AG08395 (cell line): ENCODE results near the gene CAPN5.

Experiments used
- DNase-seq: peaks from one replicate; pipeline ENCODE4 v3.0.0; 2012; ENCODE audit warnings: mixed read lengths, low spot score

CAPN5 gene

DNA sequence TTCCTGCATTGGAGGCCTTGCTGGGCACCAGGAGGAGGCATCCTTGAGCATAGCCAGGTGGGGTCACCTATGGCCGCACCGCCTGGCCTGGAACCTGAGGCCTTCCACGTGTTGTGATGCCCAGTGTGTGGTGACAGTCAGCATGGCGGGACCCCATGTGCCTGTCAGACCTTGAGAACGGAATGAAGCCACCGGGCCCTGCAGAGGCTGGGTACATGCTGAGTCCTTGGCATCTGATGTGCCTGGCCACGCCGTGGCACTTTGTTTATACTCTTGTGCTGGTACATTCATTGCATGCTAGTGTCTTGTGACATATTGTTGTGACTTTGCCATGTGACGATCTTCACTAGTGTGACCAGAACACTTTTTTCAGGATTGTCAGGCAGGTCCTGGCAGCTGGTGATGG, 52.8 kb downstream of the CAPN5 start:
- no peak for DNase-seq

DNA sequence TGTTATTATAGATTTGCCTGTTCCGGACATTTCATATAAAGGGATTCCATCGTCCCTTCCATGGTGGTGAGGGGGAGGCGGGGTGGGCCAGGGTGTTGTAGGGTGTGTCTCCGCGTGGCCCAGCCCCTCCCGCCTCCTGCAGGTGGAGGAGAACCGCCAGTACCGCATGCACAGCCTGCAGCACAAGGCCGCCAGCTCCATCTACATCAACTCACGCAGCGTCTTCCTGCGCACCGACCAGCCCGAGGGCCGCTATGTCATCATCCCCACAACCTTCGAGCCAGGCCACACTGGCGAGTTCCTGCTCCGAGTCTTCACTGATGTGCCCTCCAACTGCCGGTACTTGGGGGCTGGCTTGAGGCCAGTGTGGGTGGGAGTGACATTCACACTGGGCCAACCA, 53.8 kb downstream of the CAPN5 start:
- DNase-seq, result no peak

DNA sequence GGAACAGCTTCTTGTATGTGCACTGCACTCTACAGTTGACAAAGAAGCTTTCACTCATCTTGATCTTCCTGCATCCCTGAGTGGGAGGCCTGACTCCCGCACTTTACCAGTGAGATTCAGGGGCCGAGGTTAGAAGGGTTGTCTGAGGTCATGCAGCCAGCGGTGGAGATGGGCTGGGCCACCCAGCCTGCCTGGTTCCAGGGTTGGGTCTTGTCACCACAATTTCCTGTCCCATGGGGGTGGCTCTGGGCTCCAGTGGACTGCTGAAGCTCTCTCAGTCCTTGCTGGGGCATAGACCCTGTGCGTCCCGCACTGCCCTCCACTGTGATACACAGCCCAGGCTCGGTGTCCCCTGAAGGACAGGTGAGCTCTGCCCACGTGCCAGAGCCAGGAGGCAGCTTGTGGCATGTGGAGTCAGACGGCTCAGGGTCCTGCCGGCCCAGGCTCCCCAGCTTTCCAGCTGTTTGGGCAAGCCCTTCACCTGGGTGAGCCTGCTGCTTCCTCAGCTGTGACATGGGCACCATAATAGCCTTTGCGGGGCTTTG, 54.4 kb downstream of the CAPN5 start:
- DNase-seq, result no peak

DNA sequence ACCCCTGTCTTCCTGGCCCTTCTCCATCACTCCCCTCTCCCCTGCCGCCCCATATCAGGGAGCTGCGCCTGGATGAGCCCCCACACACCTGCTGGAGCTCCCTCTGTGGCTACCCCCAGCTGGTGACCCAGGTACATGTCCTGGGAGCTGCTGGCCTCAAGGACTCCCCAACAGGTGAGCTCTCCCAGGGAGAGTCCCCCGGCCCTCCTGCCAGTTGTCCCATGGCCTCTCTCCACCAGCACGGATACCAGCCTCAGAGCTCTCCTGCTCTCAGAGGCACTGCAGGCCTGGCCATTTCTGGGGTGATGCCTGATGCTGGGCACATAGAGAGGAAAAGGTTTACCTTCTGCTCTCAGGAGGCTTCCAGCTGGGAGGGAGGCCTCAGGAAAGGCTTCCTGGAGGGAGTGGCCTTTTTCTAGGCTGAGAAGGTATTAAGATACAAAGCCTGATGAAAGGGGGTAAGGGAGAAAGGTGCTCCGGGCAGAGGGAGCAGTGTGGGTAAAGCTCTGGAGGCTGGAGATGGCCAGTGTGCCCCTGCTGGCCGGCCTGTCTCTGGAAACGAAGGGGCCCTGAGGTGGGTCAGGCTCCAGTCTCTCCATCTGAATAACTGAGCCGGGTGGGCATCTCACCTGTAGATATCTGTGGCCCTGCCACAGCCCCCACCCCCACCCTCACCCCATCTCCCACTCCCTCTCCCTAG, 55.3 kb downstream of the CAPN5 start:
- DNase-seq, result no peak

DNA sequence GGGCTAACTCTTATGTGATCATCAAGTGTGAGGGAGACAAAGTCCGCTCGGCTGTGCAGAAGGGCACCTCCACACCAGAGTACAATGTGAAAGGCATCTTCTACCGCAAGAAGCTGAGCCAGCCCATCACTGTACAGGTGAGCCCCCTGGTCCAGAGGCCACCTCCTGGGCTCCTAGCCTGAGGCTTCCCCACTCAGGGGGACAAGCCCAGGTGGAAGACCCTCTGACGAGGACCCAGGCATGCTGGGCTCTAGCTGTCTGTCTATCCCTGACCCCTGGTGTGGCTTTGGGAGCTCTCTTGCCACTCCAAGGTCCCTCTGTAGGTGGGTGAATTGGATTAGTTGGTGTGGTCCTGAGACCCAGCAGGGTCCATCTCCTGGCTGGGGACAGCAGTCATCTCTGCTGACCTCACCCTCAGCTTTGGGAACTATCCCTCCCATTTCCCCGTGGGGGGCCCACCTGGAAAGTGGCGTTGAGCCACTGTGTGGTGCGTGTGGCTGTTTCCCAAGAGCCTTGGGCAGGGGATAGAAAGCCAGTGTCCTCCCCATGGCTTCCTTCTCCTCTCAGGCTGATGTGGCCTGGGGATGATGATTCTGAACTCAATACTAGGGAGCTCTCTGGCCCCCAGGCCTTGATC, 55.9 kb downstream of the CAPN5 start:
- DNase-seq, result no peak

DNA sequence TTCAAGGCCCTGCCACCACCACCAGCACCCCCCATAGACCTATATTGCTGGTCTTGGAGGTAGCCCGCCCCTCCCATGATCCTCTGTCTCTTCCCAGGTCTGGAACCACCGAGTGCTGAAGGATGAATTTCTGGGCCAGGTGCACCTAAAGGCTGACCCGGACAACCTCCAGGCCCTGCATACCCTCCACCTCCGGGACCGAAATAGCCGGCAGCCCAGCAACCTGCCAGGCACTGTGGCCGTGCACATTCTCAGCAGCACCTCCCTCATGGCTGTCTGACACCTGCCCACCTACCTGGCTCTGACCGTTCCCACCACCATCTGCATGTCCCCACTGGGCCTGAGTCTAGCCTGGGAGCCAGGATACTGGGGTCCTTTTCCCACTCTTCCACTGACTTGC, 56.8 kb downstream of the CAPN5 start:
- no peak for DNase-seq

DNA sequence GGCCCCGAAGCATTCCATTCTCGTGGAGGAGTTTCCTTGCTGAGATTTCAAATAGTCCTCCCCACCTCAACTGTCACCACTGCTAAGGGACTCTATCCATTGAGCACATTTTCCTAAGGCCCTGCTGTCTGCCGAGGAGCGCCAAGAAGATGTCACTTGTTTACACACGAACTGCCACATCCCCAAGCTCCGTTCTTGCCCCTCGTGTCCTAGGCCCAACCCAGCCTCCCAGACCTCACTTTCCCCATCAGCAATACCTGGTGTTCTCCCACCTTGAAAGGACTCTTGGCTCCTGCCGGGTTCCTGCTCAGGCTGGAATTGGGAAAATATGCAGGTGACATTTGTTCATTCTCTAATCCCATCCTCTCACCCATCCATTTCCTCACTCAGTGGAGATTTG, 57.3 kb downstream of the CAPN5 start:
- DNase-seq, result no peak

DNA sequence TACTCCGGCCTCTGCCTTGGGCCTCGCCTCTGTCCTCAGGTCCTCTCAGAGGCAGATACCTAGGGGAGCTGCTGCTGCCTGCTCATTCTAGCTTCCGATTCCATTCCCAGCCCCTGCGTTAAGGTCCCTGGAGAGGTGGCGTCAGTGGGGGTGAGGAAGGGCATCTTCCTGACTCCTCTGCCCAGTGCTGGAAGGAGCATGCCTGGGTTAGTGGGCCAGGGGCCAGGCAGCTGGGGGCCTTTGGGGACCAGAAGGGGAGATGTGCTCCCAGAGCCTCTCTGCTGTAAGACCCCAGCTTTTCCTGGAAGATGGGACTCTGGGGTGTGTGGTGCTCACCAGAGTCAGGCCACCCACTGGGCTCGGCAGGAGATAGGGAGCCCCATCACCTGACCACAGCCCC, 57.7 kb downstream of the CAPN5 start:
- no peak for DNase-seq

DNA sequence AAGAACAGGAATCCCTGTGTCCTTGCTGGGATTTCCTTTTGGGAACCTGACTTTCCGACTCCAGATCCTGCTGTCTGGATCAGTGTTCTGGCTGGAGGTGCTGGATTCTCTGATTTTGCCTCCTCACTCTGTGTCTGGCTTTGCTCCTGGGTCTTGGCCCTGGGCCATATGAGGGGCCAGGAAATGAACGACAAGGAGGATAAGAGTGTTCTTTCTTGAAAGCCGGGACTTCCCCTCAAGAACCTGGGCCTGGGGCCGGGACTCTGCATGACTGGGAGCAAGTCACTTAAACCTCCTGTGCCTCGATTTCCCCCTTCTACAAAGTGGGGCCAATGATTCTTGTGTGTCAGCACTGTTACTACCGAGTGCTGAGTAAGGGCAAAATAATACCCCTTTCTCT, 58.4 kb downstream of the CAPN5 start:
- no peak for DNase-seq

DNA sequence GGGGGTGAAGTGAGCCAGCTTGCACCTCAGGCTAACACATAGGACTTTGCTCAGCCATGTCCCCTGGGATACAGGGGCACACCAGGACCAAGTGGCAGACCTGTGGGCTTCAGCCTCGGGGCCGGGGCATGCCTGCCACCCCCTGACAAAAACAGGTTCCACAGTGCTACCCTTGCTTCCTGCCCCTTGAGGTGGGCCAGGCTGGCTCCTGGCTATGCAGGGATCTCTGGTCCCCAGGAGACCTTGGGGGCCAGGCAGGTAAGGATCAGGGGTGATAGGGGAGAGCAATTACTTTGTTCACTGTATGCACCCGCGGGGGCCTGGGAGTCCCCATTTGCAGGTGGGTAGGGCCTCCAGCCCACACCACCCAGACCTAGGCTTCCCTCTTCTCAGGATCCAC, 58.9 kb downstream of the CAPN5 start:
- DNase-seq, result no peak

DNA sequence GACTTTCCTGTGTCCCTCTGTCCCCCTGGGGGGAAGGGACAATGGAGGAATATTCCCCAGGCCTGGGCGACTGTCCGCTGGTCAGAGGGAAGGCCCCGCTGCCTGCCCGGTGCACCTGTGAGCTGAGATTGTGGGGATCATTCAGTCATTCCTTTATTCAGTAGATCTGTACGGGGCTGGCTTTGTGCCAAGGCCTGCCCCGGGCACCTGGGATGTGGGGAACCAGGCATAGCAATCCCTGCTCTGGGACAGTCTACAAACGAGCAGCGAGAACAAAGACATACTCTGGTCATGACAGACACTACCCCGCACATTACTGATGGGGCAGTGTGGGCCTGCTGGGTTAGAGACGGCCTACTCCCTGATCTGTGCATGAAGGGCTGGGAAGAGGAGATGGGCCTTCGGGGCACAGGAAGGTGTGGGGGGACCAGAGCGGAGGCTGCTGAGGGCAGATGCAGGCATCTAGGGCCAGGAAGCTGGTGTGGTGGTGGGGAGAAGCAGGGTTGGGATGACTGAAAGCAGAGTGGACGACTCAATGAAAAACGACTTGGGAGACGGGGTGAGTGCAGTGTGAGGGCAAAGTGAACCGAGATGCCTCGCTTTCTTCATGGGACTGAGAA, 59.5 kb downstream of the CAPN5 start:
- no peak for DNase-seq

DNA sequence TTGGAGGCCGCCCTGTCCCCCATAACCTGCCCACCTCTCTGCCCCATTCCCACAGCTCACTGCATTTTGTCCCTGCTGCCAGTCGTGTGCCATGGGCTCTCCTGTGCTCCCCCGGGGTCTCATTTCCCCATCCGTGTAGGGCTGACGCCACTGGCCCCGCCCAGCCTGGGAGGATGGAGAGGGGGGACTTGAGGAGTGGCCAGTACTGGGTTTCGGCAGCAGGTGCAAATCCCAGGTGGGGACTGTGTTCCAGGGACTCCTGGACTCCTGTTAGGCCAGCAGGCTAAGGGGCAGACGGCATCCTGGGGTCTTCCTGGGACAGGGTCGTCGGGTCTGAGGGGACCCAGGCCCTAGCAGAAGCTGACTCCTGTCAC, 60.1 kb downstream of the CAPN5 start:
- no peak for DNase-seq

DNA sequence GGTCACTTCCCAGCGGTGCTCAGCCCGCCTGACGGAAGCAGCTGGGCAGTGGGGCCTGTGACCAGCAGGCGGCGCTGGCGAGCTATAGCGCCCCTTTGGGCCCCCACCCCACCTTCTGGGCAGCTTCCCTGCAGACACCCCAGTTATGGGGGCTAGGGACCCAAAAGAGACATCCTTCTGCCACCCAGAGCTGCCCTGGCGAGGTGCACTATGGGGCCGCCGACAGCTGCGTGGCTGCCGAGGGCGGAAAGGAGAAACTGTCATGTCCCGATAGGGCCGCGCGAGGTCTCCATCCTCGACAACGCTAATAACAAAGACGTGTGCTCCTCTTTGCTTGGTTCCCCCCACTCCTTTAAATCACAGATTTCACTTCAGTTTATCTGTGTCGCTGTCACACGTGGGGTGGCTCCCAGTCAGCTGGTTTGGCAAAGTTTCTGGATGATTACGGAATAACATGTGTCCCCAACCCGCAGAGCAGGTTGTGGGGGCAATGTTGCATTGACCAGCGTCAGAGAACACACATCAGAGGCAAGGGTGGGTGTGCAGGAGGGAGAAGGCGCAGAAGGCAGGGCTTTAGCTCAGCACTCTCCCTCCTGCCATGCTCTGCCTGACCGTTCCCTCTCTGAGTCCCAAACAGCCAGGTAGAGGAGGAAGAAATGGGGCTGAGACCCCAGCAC, 60.6 kb downstream of the CAPN5 start:
- DNase-seq, result peak; percentile 64

DNA sequence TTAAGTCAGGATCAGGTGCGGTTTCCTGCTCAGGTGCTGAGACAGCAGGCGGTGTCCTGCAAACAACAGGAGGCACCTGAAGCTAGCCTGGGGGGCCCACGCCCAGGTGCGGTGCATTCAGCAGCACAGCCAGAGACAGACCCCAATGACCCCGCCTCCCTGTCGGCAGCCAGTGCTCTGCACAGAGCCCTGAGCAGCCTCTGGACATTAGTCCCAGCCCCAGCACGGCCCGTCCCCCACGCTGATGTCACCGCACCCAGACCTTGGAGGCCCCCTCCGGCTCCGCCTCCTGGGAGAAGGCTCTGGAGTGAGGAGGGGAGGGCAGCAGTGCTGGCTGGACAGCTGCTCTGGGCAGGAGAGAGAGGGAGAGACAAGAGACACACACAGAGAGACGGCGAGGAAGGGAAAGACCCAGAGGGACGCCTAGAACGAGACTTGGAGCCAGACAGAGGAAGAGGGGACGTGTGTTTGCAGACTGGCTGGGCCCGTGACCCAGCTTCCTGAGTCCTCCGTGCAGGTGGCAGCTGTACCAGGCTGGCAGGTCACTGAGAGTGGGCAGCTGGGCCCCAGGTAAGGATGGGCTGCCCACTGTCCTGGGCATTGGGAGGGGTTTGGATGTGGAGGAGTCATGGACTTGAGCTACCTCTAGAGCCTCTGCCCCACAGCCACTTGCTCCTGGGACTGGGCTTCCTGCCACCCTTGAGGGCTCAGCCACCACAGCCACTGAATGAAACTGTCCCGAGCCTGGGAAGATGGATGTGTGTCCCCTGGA, 61.3 kb downstream of the CAPN5 start, which contains the start of gene MYO7A:
TSS of gene MYO7A (plus strand) at position 327 of the 772 bp plus-strand sequence. CDS start 2,389 bp downstream, outside the sequence.
- DNase-seq, result peak; percentile 36

DNA sequence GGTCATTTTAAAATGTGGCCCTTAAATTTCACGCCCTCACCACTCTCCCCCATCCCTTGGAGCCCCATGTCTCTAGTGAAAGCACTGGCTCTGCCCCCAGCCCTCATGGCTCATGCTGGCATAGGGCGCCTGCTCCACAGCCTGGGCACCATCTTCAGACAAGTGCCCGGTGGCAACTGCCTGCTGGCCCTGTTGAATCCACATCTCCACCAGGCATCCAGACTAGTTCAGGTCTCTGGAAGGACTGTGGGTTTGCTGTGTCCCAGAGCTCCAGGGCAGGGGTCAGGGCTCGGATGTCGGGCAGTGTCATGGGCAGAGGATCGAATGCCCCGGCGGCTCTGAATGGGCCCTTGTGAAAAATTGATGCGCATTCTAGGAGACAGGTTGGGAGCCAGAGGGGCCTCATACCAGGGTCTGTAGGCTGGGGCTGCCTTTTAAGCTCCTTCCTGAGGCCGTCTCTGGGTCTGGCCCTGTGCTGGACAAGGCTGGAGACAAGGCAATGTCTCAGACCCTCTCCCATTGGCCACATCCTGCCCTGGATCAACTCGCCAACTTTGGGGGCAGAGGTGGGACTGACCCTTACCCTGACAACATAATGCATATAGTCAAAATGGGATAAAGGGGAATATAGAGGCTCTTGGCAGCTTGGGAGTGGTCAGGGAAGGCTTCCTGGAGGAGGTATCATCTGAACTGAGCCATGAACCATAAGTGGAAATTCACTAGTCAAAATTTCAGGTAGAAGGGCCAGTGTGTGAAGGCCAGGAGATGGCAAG, 62.5 kb downstream of the CAPN5 start:
- DNase-seq, result no peak

DNA sequence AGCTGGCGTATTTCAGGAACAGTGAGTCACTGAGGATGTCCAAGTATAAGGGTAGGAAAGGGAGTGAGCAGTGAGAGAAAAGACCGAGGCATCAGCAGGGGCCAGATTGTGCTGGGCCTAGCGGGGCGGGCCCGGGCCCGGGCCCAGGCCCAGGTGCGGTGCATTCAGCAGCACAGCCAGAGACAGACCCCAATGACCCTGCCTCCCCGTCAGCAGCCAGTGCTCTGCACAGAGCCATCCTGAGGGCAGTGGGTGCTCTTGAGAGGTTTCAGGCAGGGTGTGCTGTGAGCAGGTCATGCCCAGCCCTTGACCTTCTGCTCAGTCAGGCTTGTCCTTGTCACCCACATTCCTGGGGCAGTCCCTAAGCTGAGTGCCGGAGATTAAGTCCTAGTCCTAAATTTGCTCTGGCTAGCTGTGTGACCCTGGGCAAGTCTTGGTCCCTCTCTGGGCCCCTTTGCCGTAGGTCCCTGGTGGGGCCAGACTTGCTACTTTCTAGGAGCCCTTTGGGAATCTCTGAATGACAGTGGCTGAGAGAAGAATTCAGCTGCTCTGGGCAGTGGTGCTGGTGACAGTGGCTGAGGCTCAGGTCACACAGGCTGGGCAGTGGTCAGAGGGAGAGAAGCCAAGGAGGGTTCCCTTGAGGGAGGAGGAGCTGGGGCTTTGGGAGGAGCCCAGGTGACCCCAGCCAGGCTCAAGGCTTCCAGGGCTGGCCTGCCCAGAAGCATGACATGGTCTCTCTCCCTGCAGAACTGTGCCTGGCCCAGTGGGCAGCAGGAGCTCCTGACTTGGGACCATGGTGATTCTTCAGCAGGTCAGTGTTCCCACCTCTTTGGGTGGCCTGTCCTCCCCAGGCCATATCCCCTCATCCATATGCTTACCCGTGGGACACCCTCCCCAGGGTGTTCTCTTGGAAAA, 63.3 kb downstream of the CAPN5 start:
- no peak for DNase-seq

DNA sequence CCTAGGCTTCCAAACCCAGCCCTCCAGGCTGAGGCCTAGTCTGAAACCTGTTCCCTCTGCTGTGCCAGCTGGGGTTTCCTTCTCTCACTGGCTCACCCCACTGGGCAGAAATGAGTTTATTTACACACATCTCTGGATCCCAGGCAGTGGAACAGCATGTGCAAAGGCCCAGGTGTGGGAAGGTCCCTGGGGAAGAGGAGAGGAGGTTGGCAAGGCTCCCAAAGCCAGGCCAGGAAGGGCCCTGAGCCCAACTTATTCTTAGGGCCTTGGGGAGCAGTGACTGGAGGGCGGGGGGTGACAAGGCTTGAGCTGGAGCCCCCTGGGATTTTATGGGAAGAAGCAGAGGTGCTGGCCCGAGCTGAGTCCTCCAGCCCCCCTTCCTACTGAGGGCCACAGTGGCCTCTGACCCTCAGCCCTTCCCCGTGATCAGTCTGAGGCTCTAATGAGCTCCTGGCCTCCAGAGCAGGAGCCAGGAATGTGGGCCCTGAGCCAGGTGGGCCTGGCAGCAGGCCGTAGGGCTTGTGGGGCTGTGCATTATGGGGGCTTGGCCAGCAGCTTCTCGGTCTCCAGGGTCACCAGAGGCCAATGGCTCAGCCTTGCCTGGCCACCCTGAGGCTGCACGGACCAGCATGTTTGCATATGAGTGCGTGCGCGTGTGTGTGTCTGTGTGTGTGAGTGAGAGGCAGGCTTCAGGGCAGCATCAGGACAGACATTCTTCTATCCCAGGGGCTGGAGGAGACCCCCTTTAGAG, 64.2 kb downstream of the CAPN5 start:
- DNase-seq, result peak; percentile 46

DNA sequence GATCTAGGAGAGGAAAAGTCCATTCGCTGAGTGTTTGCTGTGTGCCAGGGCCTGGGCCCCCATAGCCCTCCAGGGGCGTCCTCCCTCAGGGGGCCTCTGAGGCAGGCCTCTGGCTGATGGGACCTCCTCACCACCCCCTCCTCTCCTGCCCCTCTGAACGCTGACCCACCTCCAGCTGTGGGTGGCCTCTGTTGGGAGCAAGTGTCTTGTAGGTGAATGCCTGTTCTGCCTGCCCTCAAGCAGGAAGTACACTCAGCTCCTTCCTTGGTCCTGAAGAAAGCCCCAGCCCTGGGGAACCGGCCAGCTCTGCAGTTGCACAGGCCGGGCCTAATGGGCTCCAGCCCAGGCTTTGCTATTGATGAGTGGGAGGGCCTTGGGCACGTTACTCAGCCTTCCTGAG, 64.8 kb downstream of the CAPN5 start:
- no peak for DNase-seq

DNA sequence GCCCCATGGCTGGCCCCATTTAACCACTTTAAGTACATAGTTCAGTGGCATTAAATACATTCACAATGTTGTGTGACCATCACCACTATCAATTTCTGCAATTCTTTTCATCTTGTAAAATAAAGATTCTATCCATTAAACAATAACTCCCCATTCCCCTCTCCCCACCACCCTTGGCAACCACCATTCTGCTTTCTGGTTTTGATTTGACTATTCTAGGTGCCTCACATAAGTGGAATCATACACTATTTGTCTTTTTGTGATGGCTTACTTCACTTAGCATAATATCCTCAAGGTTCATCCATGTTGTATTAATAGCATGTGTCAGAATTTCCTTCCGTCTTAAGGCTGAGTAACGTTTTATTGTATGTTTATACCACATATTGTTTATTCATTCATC, 68.3 kb downstream of the CAPN5 start:
- DNase-seq, result no peak
